Body of pancreas (tissue), 4 donors: ENCODE results near the gene ARIH1. TPM values are rescaled to one million over a fixed set of nuclear protein-coding genes. Genes with fewer than 3 reads are reported as not detected.
"Not testable (repeated sequence)": the region's sequence is repeated elsewhere in the genome, so short reads cannot be mapped to it uniquely, and the experiment has no call there.

ENCODE experiments used
- ATAC-seq: fragments of 150-250 bp; one replicate; pipeline ENCODE4 v1.9.1; 2016
- DNase-seq, 4 donors: peaks; one replicate each; pipeline ENCODE4 v3.0.0-alpha.2; 2019
- H3K27ac ChIP-seq, 4 donors: fragments of 200-600 bp; sonication (generic); 1 replicate in 3 of 4; 2 replicates in 1 of 4; pipeline versions ENCODE4 v1.5.1 to v1.6.1; 2016 to 2019; ENCODE audit warnings: mild to moderate bottlenecking in 1 of 4, mixed read lengths in 1 of 4, moderate library complexity in 1 of 4
- H3K27me3 ChIP-seq, 2 donors: fragments of 200-600 bp; sonication (generic); one replicate each; pipeline ENCODE4 v1.6.0; 2016; ENCODE audit warnings: mild to moderate bottlenecking in 1 of 2
- H3K36me3 ChIP-seq, 2 donors: fragments of 200-600 bp; sonication (generic); replicated peaks in 1 of 2; 2 replicates each; pipeline ENCODE4 v1.5.1; 2016; ENCODE audit warnings: low read depth in 2 of 2; ENCODE audit not compliant: insufficient read depth in 1 of 2
- H3K4me1 ChIP-seq: fragments of 200-600 bp; sonication (generic); one replicate; pipeline ENCODE4 v1.6.0; 2016
- H3K4me3 ChIP-seq, 2 donors: fragments of 200-600 bp; sonication (generic); 1 replicate in 1 of 2; 2 replicates in 1 of 2; pipeline ENCODE4 v1.5.1; 2016 to 2019
- H3K9me3 ChIP-seq, 3 donors: fragments of 200-600 bp; sonication (generic); 1 replicate in 2 of 3; 2 replicates in 1 of 3; pipeline ENCODE4 v1.5.1; 2016
- CTCF ChIP-seq, 7 experiments: fragments of 450-650 bp in 4 of 7; fragments of 200-600 bp in 3 of 7; sonication (generic) in 3 of 7; IDR thresholded peaks; one replicate each; pipeline ENCODE4 v1.5.1; 2016 to 2019; ENCODE audit warnings: antibody characterized with exemption in 7 of 7
- POLR2A ChIP-seq, 3 donors: fragments of 450-650 bp; IDR thresholded peaks; one replicate each; pipeline ENCODE4 v1.6.1; 2016; ENCODE audit warnings: antibody characterized with exemption in 3 of 3, mild to moderate bottlenecking in 2 of 3
- WGBS, 2 donors: methylation state at CpG; one replicate each; pipeline ENCODE4 v1.1.5; 2017; 5-methylcytosine and 5-hydroxymethylcytosine counted together
- intact Hi-C: fragments of 100-400 bp; cut with DNase I; formaldehyde crosslinking; loops from one replicate; pipeline ENCODE4 v1.15.1; 2023
- total RNA-seq, 2 donors: library from RNA; depleted of rRNA; stranded (reverse); fragments of >200 nt; gene quantifications; one replicate each; pipeline ENCODE4 v1.1.0, GENCODE V29; 2016

ARIH1 gene
- total RNA-seq, 2 donors from 2014 or later = 28.5 to 52.1 TPM

GRCh38 chr15:72609862-72610261 is 135.7 kb downstream of the ARIH1 start:
- H3K4me1 ChIP-seq = no peaks in the 10 kb centered on the region
- intact Hi-C loops = no loop called here

GRCh38 chr15:72612324-72612723 is 138.2 kb downstream of the ARIH1 start:
- intact Hi-C loops, H3K4me1 ChIP-seq, ATAC-seq: not testable (repeated sequence)

More at GRCh38 chr15:72609862-72610261, 135.7 kb downstream of the ARIH1 start:
- DNase-seq = no peak
- no peak overlapping the region for H3K27ac ChIP-seq
- no peaks in the 10 kb centered on the region for H3K9me3 ChIP-seq
- H3K27me3 ChIP-seq = no peaks in the 10 kb centered on the region
- TF ChIP-seq POLR2A (IDR thresholded peaks at IDR 0.05) = no peak
- no peak for TF ChIP-seq CTCF (IDR thresholded peaks at IDR 0.05)
- H3K36me3 ChIP-seq = no peaks in the 10 kb centered on the region
- H3K4me3 ChIP-seq = no peak overlapping the region
- 84 to 85% methylated on average over 8 of the region's 8 CpGs for WGBS, 2 donors
- ATAC-seq = no peak

GRCh38 chr15:72614810-72615532 is 140.8 kb downstream of the ARIH1 start:
- TF ChIP-seq CTCF (IDR thresholded peaks at IDR 0.05) (no peak), POLR2A (IDR thresholded peaks at IDR 0.05) (no peak)
- H3K4me1 ChIP-seq = no peaks in the 10 kb centered on the region
- H3K36me3 ChIP-seq = no peaks in the 10 kb centered on the region
- H3K27me3 ChIP-seq = no peaks in the 10 kb centered on the region
- no peak overlapping the region for H3K27ac ChIP-seq
- ATAC-seq (no peak), DNase-seq (no peak)
- no peak overlapping the region for H3K4me3 ChIP-seq
- 82 to 100% methylated on average over 2 to 3 of the region's 3 CpGs for WGBS, 2 donors
- intact Hi-C loops = no loop called here
- no peaks in the 10 kb centered on the region for H3K9me3 ChIP-seq

More at GRCh38 chr15:72612324-72612723, 138.2 kb downstream of the ARIH1 start:
- not testable (repeated sequence) for H3K4me3 ChIP-seq, DNase-seq, H3K27ac ChIP-seq, H3K36me3 ChIP-seq, H3K9me3 ChIP-seq, H3K27me3 ChIP-seq
- 81 to 82% methylated on average over 3 of the region's 3 CpGs for WGBS, 2 donors

GRCh38 chr15:72615533-72616233 is 141.6 kb downstream of the ARIH1 start:
- peak in 1 of 7 experiments; percentile 11 for TF ChIP-seq CTCF (IDR thresholded peaks at IDR 0.05)
- H3K27ac ChIP-seq, ATAC-seq, H3K9me3 ChIP-seq, intact Hi-C loops, H3K27me3 ChIP-seq, H3K4me1 ChIP-seq, H3K36me3 ChIP-seq, H3K4me3 ChIP-seq: not testable (repeated sequence)
- WGBS, 2 donors = 32 to 56% methylated on average over 4 of the region's 7 CpGs
- peak in 3 of 4 donors; percentile 11 to 56 (median 28) for DNase-seq

- Histone ChIP-seq H3K9me3 (no peaks in the 10 kb centered on the region), H3K36me3 (no peaks in the 10 kb centered on the region), H3K4me3 (no peak overlapping the region), H3K27me3 (no peaks in the 10 kb centered on the region), H3K4me1 (no peaks in the 10 kb centered on the region), H3K27ac (no peak overlapping the region)
- TF ChIP-seq CTCF (IDR thresholded peaks at IDR 0.05) (no peak), POLR2A (IDR thresholded peaks at IDR 0.05) (no peak)
- no peak for DNase-seq
- WGBS, 2 donors = 85 to 91% methylated on average over 10 of the region's 10 CpGs
- intact Hi-C loops = no loop called here
- no peak for ATAC-seq
These were observed 142.5 kb downstream of the ARIH1 start for GRCh38 chr15:72616491-72617210.

GRCh38 chr15:72623854-72624253 is 149.7 kb downstream of the ARIH1 start:
- not testable (repeated sequence) for H3K27ac ChIP-seq, H3K4me1 ChIP-seq, H3K4me3 ChIP-seq, DNase-seq, ATAC-seq, H3K9me3 ChIP-seq, H3K27me3 ChIP-seq, H3K36me3 ChIP-seq
- intact Hi-C loops = loop anchor here (10.0 kb wide), 1 partner anchor 71 kb away; no protein-coding TSS in a partner anchor
- 86 to 87% methylated on average over 4 of the region's 4 CpGs for WGBS, 2 donors

- not testable (repeated sequence) for H3K9me3 ChIP-seq, H3K4me1 ChIP-seq, DNase-seq, ATAC-seq, H3K4me3 ChIP-seq, H3K27ac ChIP-seq, H3K36me3 ChIP-seq, H3K27me3 ChIP-seq
- 78 to 79% methylated on average over 3 of the region's 3 CpGs for WGBS, 2 donors
- intact Hi-C loops = loop anchor here (10.0 kb wide), 1 partner anchor 69 kb away; no protein-coding TSS in a partner anchor
These were observed 152.0 kb downstream of the ARIH1 start for GRCh38 chr15:72626153-72626552.
